GM23338 (cell line): ENCODE results near the gene COL26A1. TPM values are rescaled to one million over a fixed set of nuclear protein-coding genes. Genes with fewer than 3 reads are reported as not detected.

Experiments used
- ATAC-seq: fragments of 200-7000 bp; cut with Tn5 transposase; 3 replicates; pipeline ENCODE4 v1.9.1; 2020
- DNase-seq: peaks from one replicate; pipeline ENCODE4 v3.0.0-alpha.2; 2015; ENCODE audit warnings: low spot score
- H2AFZ ChIP-seq: fragments of 200-600 bp; sonication (generic); 2 replicates; pipeline ENCODE4 v1.8.0; 2016; ENCODE audit warnings: antibody characterized with exemption, mild to moderate bottlenecking, moderate library complexity
- H3F3A ChIP-seq: fragments of 200-600 bp; sonication (generic); replicated peaks from 2 replicates; pipeline ENCODE4 v1.8.0; 2017; ENCODE audit warnings: antibody characterized with exemption, mixed run types, low read depth
- H3K27ac ChIP-seq: fragments of 200-600 bp; sonication (generic); 2 replicates; pipeline ENCODE4 v1.6.1; 2016; ENCODE audit warnings: low read depth
- H3K27me3 ChIP-seq: fragments of 200-600 bp; sonication (generic); 2 replicates; pipeline ENCODE4 v1.8.0; 2016; ENCODE audit warnings: mild to moderate bottlenecking, mixed run types, moderate library complexity; ENCODE audit not compliant: insufficient read depth
- H3K36me3 ChIP-seq: fragments of 200-600 bp; sonication (generic); 2 replicates; pipeline ENCODE4 v1.8.0; 2016; ENCODE audit warnings: mild to moderate bottlenecking; ENCODE audit not compliant: insufficient read depth
- H3K4me1 ChIP-seq: fragments of 200-600 bp; sonication (generic); 2 replicates; pipeline ENCODE4 v1.8.0; 2016; ENCODE audit warnings: mild to moderate bottlenecking, moderate library complexity; ENCODE audit not compliant: insufficient read depth
- H3K4me2 ChIP-seq: fragments of 200-600 bp; sonication (generic); 2 replicates; pipeline ENCODE4 v1.7.1; 2017; ENCODE audit warnings: mixed run types
- H3K4me3 ChIP-seq: fragments of 200-600 bp; sonication (generic); 2 replicates; pipeline ENCODE4 v1.6.1; 2016; ENCODE audit warnings: mixed run types
- H3K79me2 ChIP-seq: fragments of 200-600 bp; sonication (generic); replicated peaks from 2 replicates; pipeline ENCODE4 v1.8.0; 2017; ENCODE audit warnings: mild to moderate bottlenecking; ENCODE audit not compliant: insufficient read depth
- H3K9me2 ChIP-seq: fragments of 200-600 bp; sonication (generic); 2 replicates; pipeline ENCODE4 v1.8.0; 2017; ENCODE audit not compliant: insufficient read depth
- H4K20me1 ChIP-seq: fragments of 200-600 bp; sonication (generic); replicated peaks from 2 replicates; pipeline ENCODE4 v1.8.0; 2017; ENCODE audit warnings: mild to moderate bottlenecking; ENCODE audit not compliant: insufficient read depth
- H3K27ac Mint-ChIP-seq: 2 replicates; pipeline ENCODE4 v1.8.0; 2020; ENCODE audit warnings: inconsistent platforms, mild to moderate bottlenecking, moderate library complexity, mixed read lengths
- H3K27me3 Mint-ChIP-seq: 3 replicates; pipeline ENCODE4 v1.8.0; 2022; ENCODE audit warnings: low read depth, mild to moderate bottlenecking, moderate library complexity, mixed read lengths, inconsistent platforms; ENCODE audit not compliant: insufficient read depth, poor library complexity
- H3K36me3 Mint-ChIP-seq: 3 replicates; pipeline ENCODE4 v1.8.0; 2021; ENCODE audit warnings: low read depth, mild to moderate bottlenecking, inconsistent platforms, moderate library complexity, mixed read lengths
- H3K4me1 Mint-ChIP-seq: 3 replicates; pipeline ENCODE4 v1.8.0; 2020; ENCODE audit warnings: mild to moderate bottlenecking, inconsistent platforms, mixed read lengths
- H3K4me3 Mint-ChIP-seq: 3 replicates; pipeline ENCODE4 v1.8.0; 2021; ENCODE audit warnings: moderate library complexity, mild to moderate bottlenecking, inconsistent platforms, mixed read lengths
- H3K9me3 Mint-ChIP-seq: 3 replicates; pipeline ENCODE4 v1.8.0; 2020; ENCODE audit warnings: moderate library complexity, mild to moderate bottlenecking, inconsistent platforms, mixed read lengths
- CTCF ChIP-seq, 2 experiments: fragments of 200-600 bp in 1 of 2; sonication (generic) in 1 of 2; conservative IDR thresholded peaks; 2 replicates each; pipeline versions ENCODE4 v1.5.1 to v1.6.1; 2016 to 2017; ENCODE audit warnings: antibody characterized with exemption in 2 of 2, low read depth in 2 of 2, mild to moderate bottlenecking in 2 of 2, moderate library complexity in 1 of 2
- EZH2 ChIP-seq: fragments of 200-600 bp; sonication (generic); IDR thresholded peaks from one replicate; pipeline ENCODE4 v1.8.0; 2017; ENCODE audit warnings: antibody characterized with exemption, mild to moderate bottlenecking, low read depth; ENCODE audit not compliant: unreplicated experiment
- EZH2phosphoT487 ChIP-seq: fragments of 200-600 bp; sonication (generic); IDR thresholded peaks from one replicate; pipeline ENCODE4 v1.8.1; 2018; ENCODE audit warnings: antibody characterized with exemption; ENCODE audit not compliant: unreplicated experiment
- NANOG ChIP-seq: IDR thresholded peaks from 2 replicates; pipeline ENCODE4 v1.6.1; 2016; ENCODE audit warnings: antibody characterized with exemption, borderline replicate concordance
- STAT1 ChIP-seq: IDR thresholded peaks from one replicate; pipeline ENCODE4 v1.6.1; 2016; ENCODE audit warnings: antibody characterized with exemption; ENCODE audit not compliant: unreplicated experiment
- ZNF331 ChIP-seq: fragments of 250-450 bp; sonication (Bioruptor Pico); IDR thresholded peaks from 2 replicates; pipeline ENCODE4 v1.5.0; 2020; ENCODE audit warnings: low read depth, mild to moderate bottlenecking, moderate library complexity
- polyA plus RNA-seq: library from polyadenylated mRNA; unstranded; fragments of >200 nt; fragmentation: Nextera tagmentation; extraction: Ambion mirVana; gene quantifications from 2 replicates; pipeline ENCODE4 v1.2.1, GENCODE V29; 2016
- total RNA-seq: library from RNA; depleted of rRNA; stranded (reverse); fragments of >200 nt; shearing (Covaris generic); gene quantifications from 2 replicates; pipeline ENCODE4 v1.2.3, GENCODE V29; 2014
- TF ChIP-seq, protein P1 (sequence below): IDR thresholded peaks from 2 replicates; pipeline ENCODE4 v1.6.1; 2016; ENCODE audit warnings: antibody characterized with exemption
- TF ChIP-seq, protein P2 (sequence below): fragments of 250-450 bp; sonication (Bioruptor Pico); IDR thresholded peaks from 2 replicates; pipeline ENCODE4 v1.5.0; 2020; ENCODE audit warnings: mild to moderate bottlenecking, moderate library complexity

COL26A1 gene
- total and polyA plus RNA-seq, 2 experiments from 2014 or later: 17.8 to 55.0 TPM

GRCh38 chr7:101563943-101564777 is 201.5 kb downstream of the COL26A1 start:
- H3K9me3 Mint-ChIP-seq: peaks cover 7% of the 10 kb centered on the region; the same call in 2 of the 3 replicates
- ATAC-seq (peak; percentile 57), DNase-seq (peak; percentile 62)
- Histone ChIP-seq H3K4me2 (no peak overlapping the region), H3F3A (peaks cover 6% of the 10 kb centered on the region; the same call in 1 of the 2 replicates), H2AFZ (no peak overlapping the region; the same call in 1 of the 2 replicates), H3K27me3 (no peaks in the 10 kb centered on the region), H3K4me1 (peaks cover 7% of the 10 kb centered on the region; the same call in 1 of the 2 replicates), H3K27ac (no peak overlapping the region), H3K36me3 (no peaks in the 10 kb centered on the region), H3K4me3 (no peak overlapping the region), H3K9me2 (no peaks in the 10 kb centered on the region), H3K79me2 (no peaks in the 10 kb centered on the region), H4K20me1 (no peaks in the 10 kb centered on the region; the same call in 1 of the 2 replicates)
- no peaks in the 10 kb centered on the region; the same call in 2 of the 3 replicates for H3K36me3 Mint-ChIP-seq
- H3K4me1 Mint-ChIP-seq: peaks cover 29% of the 10 kb centered on the region
- no peak for TF ChIP-seq CTCF (conservative IDR thresholded peaks at IDR 0.05; ENCODE audit: low read depth in 2 of 2)
- TF ChIP-seq, protein P1, sequence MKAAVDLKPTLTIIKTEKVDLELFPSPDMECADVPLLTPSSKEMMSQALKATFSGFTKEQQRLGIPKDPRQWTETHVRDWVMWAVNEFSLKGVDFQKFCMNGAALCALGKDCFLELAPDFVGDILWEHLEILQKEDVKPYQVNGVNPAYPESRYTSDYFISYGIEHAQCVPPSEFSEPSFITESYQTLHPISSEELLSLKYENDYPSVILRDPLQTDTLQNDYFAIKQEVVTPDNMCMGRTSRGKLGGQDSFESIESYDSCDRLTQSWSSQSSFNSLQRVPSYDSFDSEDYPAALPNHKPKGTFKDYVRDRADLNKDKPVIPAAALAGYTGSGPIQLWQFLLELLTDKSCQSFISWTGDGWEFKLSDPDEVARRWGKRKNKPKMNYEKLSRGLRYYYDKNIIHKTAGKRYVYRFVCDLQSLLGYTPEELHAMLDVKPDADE: no peak
- TF ChIP-seq EZH2: no peak
- H3K27me3 Mint-ChIP-seq: peaks cover 18% of the 10 kb centered on the region
- peak overlapping the region; percentile 11; the same call in 1 of the 2 replicates for H3K27ac Mint-ChIP-seq
- no peak overlapping the region for H3K4me3 Mint-ChIP-seq

GRCh38 chr7:101564778-101565211 is 202.1 kb downstream of the COL26A1 start:
- no peaks in the 10 kb centered on the region for H3K9me2 ChIP-seq
- peaks cover 29% of the 10 kb centered on the region for H3K4me1 Mint-ChIP-seq
- peaks cover 11% of the 10 kb centered on the region for H3K9me3 Mint-ChIP-seq
- DNase-seq: peak; percentile 97
- H3K36me3 Mint-ChIP-seq: no peaks in the 10 kb centered on the region; the same call in 2 of the 3 replicates
- no peak overlapping the region for H2AFZ ChIP-seq
- peaks cover 15% of the 10 kb centered on the region for H3K27me3 Mint-ChIP-seq
- no peak overlapping the region for H3K4me2 ChIP-seq
- peaks cover 6% of the 10 kb centered on the region; the same call in 1 of the 2 replicates for H3F3A ChIP-seq
- H3K4me1 ChIP-seq: peaks cover 7% of the 10 kb centered on the region; the same call in 1 of the 2 replicates
- H3K36me3 ChIP-seq: no peaks in the 10 kb centered on the region
- no peak overlapping the region for H3K4me3 ChIP-seq
- no peak overlapping the region for H3K27ac ChIP-seq
- no peak overlapping the region for H3K4me3 Mint-ChIP-seq
- peak overlapping the region; percentile 48 for H3K27ac Mint-ChIP-seq
- H3K27me3 ChIP-seq: no peaks in the 10 kb centered on the region
- peak; percentile 75 for ATAC-seq
- no peaks in the 10 kb centered on the region; the same call in 1 of the 2 replicates for H4K20me1 ChIP-seq
- H3K79me2 ChIP-seq: no peaks in the 10 kb centered on the region
- TF ChIP-seq ZNF331 (CRISPR knock-in tag): no peak
- no peak for TF ChIP-seq NANOG
- TF ChIP-seq, protein P1: no peak
- TF ChIP-seq EZH2: no peak
- TF ChIP-seq STAT1: no peak
- TF ChIP-seq, protein P2, sequence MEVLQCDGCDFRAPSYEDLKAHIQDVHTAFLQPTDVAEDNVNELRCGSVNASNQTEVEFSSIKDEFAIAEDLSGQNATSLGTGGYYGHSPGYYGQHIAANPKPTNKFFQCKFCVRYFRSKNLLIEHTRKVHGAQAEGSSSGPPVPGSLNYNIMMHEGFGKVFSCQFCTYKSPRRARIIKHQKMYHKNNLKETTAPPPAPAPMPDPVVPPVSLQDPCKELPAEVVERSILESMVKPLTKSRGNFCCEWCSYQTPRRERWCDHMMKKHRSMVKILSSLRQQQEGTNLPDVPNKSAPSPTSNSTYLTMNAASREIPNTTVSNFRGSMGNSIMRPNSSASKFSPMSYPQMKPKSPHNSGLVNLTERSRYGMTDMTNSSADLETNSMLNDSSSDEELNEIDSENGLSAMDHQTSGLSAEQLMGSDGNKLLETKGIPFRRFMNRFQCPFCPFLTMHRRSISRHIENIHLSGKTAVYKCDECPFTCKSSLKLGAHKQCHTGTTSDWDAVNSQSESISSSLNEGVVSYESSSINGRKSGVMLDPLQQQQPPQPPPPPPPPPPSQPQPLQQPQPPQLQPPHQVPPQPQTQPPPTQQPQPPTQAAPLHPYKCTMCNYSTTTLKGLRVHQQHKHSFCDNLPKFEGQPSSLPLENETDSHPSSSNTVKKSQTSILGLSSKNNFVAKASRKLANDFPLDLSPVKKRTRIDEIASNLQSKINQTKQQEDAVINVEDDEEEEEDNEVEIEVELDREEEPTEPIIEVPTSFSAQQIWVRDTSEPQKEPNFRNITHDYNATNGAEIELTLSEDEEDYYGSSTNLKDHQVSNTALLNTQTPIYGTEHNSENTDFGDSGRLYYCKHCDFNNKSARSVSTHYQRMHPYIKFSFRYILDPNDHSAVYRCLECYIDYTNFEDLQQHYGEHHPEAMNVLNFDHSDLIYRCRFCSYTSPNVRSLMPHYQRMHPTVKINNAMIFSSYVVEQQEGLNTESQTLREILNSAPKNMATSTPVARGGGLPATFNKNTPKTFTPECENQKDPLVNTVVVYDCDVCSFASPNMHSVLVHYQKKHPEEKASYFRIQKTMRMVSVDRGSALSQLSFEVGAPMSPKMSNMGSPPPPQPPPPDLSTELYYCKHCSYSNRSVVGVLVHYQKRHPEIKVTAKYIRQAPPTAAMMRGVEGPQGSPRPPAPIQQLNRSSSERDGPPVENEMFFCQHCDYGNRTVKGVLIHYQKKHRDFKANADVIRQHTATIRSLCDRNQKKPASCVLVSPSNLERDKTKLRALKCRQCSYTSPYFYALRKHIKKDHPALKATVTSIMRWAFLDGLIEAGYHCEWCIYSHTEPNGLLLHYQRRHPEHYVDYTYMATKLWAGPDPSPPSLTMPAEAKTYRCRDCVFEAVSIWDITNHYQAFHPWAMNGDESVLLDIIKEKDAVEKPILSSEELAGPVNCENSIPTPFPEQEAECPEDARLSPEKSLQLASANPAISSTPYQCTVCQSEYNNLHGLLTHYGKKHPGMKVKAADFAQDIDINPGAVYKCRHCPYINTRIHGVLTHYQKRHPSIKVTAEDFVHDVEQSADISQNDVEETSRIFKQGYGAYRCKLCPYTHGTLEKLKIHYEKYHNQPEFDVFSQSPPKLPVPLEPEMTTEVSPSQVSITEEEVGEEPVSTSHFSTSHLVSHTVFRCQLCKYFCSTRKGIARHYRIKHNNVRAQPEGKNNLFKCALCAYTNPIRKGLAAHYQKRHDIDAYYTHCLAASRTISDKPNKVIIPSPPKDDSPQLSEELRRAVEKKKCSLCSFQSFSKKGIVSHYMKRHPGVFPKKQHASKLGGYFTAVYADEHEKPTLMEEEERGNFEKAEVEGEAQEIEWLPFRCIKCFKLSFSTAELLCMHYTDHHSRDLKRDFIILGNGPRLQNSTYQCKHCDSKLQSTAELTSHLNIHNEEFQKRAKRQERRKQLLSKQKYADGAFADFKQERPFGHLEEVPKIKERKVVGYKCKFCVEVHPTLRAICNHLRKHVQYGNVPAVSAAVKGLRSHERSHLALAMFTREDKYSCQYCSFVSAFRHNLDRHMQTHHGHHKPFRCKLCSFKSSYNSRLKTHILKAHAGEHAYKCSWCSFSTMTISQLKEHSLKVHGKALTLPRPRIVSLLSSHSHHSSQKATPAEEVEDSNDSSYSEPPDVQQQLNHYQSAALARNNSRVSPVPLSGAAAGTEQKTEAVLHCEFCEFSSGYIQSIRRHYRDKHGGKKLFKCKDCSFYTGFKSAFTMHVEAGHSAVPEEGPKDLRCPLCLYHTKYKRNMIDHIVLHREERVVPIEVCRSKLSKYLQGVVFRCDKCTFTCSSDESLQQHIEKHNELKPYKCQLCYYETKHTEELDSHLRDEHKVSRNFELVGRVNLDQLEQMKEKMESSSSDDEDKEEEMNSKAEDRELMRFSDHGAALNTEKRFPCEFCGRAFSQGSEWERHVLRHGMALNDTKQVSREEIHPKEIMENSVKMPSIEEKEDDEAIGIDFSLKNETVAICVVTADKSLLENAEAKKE (CRISPR knock-in tag): no peak
- TF ChIP-seq EZH2phosphoT487: no peak
